ENCODE results near the gene THSD4. TPM values are rescaled to one million over a fixed set of nuclear protein-coding genes. Genes with fewer than 3 reads are reported as not detected.
A peak's percentile ranks its signal among the peaks of the same experiment; 100 is the strongest.

The THSD4 gene
- total RNA-seq, 1 experiment from 2014 or later = 1.2 TPM

- DNase-seq (ENCODE audit: low spot score) = no peak
These were observed 571.2 kb downstream of the THSD4 start for GRCh38 chr15:71686221-71687050.

DNA sequence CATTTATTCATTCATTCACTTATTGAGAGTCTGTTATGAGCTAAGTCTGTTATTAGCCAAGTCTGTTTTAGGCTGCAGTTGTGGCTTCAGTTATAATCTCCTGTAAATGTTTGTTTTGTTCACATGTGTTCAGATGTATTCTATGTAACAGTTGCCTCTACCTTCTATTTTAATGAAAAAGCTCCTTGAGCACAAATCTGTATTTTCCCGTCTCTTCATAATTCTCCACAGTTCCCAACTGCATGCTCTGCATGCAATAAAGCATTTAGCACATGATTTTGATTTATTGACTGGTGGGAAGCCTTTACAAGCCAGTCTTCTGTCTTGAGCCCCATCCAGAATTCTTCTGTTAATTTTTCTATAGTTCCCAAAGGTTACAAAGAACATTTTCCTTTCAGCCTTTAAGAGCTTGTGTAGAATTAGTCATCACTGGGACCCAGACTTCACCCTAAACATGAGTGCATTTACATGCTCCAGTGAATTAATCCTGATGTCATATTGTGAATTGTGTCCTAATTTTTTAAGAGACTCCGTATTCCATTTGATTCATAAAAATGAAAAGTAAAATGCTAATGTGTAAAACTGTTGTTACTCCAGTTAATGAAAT, 572.7 kb downstream of the THSD4 start:
- no peak for DNase-seq (ENCODE audit: low spot score)

DNA sequence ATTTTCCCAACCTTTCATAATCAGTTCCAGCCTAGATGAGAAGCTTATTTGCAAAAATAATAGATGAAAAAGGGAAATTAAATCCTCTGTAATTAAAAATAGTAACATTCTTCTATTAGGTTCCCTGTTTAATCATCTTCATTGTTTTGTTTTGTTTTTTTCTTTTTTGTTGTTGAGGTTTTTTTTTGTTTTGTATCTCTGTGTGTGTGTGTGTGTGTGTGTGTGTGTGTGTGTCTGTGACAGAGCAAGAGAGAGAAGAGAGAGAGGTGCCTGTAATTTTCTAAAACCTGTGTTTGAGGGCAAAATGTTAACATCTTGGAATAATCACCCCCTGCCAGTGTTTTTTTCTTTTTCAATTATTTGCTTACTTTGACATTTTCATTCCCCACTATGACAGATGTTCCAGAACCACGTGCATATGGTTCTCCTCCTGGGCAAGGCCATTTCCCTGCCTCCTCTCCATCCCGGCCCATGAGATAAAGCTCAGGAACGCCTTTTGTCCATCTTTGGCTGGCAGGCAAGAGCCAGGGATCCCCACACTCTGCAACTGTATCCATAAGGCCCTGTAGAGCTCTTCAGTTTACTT, 573.3 kb downstream of the THSD4 start:
- no peak for DNase-seq (ENCODE audit: low spot score)

DNA sequence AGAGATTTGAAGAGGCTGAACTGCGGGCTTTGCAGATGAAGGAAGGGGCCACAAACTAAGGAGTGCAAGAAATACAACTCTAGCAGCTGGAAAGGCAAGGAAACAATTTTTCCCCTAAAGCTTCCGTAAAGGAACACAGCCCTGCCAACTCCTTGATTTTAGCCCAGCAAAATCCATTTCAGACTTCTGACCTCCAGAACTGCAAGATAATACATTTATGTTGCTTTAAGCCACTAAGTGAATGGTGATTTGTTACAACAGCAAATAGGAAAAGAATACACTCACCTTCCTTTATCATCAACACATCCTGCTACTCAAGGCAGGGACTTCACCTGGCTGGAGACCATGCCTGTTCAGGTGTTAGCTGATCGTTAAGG, 575.8 kb downstream of the THSD4 start:
- no peak for DNase-seq (ENCODE audit: low spot score)

GRCh38 chr15:71691458-71692417, 576.5 kb downstream of the THSD4 start:
- DNase-seq (ENCODE audit: low spot score) = peak; percentile 85

DNA sequence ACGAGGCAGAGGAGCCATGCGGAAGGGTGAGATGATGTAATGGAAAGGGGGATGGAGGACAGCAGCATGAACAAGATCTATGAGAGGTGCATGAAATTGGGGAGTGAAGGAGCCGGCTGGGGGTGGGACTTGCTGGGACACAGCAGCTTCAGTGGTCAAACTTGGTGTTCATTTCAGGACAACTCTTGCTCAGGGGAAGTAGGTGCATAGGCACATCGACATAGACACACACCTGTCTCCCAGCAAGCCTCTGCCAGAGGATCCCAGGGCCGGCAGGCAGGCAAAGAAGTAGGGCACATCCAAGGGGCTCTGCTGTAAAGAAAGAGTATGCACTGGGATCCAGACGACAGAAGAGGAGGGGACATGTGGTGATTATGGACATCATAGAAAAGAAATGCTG, 582.0 kb downstream of the THSD4 start:
- DNase-seq (ENCODE audit: low spot score) = no peak

DNA sequence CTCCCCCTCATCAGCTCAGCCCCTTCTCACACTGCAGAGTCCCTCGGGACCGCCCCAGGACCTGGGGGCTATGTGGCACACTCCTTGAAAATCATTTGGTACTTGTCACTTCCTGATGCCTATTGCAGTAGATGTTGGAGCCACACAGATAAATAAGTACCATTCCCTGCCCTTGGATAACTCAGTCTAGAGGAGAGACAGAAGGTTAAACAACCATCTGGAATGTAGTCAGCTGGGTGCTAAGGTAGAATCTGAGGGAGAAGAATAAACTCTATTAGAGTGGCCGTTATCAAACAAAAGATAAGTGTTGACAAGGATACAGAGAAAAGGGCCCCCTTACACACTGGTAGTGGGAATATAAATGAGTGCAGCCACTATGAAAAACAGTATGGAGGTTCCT, 582.8 kb downstream of the THSD4 start:
- DNase-seq (ENCODE audit: low spot score) = no peak

DNA sequence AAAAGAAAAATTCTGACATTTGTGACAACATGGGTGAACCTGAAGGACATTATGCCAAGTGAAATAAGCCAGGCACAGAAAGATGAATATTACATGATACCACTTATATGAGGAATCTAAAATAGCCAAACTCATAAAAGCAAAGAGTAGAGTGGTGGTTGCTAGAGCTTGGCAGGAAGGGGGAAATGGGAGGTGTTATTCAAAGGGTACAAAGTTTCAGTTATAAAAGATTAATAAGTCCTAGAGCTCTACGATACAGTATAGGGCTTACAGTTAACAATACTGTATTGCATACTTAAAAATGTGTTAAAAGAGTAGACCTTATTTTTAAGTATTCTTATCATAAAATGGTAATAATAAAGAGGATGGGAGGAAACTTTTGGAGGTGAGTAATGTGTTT, 583.5 kb downstream of the THSD4 start:
- no peak for DNase-seq (ENCODE audit: low spot score)

- no peak for DNase-seq (ENCODE audit: low spot score)
These were observed 584.7 kb downstream of the THSD4 start for GRCh38 chr15:71699977-71700376.

DNA sequence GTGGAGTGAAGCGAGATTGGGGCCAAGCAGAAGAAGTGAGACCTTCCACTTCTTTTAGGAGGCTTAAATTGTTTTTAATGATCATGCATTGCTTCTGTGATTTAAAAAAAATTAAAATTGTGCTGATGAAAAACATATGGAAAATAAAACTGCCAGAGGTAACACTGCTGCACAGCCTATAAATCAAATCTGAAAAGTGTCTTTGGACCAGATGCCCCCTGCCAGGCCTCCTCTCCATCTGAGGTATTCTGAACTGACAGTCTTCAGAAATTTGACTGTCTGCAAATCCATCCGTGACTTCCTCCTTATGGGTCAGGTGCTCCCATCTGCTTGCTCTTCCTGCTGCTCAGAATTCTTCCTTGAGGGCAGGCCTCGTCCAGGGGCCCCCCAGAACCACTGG, 586.5 kb downstream of the THSD4 start:
- no peak for DNase-seq (ENCODE audit: low spot score)

DNA sequence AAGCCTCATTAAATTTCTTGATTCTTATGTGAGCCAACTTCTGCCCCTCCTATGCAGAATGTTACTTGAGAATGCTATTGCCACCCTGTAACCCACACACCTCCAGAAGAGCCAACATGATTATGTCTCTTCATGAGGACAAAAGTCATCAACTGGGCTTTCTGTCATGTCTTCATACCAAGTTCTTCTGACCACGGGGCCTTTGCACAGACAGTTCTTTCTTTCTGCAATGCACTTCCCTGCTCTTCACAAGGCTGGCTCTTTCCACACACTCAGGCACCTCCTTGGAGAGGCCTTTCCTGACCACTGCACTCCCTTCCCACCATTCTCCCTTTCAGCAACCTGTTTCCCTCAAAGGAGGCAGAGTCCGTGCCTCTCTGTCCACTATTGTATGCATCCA, 587.2 kb downstream of the THSD4 start:
- DNase-seq (ENCODE audit: low spot score) = no peak

DNA sequence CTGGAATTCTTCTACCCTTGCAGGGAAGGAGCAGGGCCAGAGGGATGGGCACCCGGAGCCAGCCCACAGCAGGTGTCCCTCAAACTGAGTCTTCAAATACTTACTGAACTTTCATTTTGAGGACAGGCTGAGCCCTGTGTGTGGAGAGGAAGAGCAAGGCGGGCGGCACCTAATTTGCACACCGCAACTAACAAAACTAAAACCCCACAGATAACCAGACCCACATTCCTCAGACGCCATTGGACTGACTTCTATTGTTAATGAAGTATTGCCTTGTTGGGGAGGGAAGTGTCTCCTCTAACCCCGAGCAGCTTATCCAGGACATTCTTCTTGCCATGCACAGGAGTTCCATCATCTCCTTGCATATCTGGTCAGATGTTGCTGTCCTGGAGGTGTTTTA, 589.9 kb downstream of the THSD4 start:
- DNase-seq (ENCODE audit: low spot score) = no peak

GRCh38 chr15:71706461-71707229, 591.4 kb downstream of the THSD4 start:
- DNase-seq (ENCODE audit: low spot score) = no peak

- DNase-seq (ENCODE audit: low spot score) = peak; percentile 54
These were observed 592.2 kb downstream of the THSD4 start for GRCh38 chr15:71707230-71708050.

DNA sequence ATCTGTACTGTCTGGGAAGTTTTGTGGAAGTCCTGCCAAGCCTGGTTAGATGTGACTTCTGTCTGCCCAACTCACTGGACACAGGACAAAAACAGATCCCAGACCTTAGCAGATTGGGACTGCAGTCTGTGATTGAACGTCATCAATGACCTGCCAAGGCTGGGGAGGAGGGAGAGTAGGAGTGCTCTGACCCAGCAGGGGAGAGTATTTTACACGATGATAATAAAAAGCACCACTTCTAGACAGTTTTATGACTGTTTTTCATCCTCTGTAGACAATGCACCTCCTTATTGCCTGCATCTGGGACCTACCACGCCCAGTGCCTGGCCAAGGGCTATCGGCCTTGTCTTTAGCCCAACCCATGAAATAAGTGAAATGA, 592.8 kb downstream of the THSD4 start:
- DNase-seq (ENCODE audit: low spot score) = no peak

GRCh38 chr15:71708741-71709140, 593.5 kb downstream of the THSD4 start:
- DNase-seq (ENCODE audit: low spot score) = no peak

- DNase-seq (ENCODE audit: low spot score) = no peak
These were observed 594.6 kb downstream of the THSD4 start for GRCh38 chr15:71709808-71710418.

DNA sequence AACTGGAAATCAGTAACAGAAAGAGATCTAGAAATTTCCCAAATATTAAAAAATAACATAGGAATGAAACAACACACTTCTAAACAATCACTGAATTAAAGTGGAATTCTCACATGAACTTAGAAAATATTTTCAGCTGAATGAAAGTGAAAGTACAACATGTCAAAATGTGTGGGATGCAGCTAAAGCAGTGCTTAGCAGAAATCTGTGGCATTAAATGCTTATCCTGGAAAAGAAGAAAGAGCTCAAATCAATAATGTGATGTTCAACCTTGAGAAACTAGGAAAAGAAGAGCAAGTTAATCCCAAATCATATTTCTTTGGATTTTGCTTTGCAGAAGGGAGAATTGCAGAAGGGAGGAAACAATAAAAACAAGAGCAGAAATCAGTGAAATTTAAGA, 596.9 kb downstream of the THSD4 start:
- DNase-seq (ENCODE audit: low spot score) = no peak

DNA sequence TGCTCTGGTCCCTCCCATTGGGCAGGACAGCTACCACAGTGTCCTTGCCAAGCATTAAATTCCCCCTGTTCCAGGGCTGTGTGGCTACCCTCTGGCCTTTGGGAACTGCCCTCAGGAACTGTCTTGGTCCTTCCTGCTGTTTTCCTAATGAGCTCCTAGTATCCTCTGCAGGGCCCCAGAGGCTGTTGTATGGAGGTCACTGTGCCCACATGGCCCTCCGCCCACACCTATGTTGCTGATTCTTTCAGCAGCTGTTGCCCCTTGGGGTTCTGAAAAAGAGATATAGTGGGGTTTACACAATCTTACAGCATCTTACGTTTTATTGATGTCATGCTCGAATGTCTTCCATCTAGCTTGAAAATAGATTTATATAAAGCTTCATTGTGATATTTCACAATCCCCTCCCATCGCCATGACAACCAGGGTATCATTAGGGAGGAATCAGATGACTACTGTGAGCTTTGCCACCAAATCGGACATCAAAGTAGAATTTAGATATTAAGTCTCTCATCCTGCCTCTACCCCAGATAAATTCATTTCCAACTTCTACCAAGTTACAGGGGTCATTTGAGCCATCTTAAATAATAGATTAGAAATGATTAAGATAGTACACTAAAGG, 598.0 kb downstream of the THSD4 start:
- no peak for DNase-seq (ENCODE audit: low spot score)

GRCh38 chr15:71715914-71716313, 600.6 kb downstream of the THSD4 start:
- no peak for DNase-seq (ENCODE audit: low spot score)

Data from H4 (cell line).